Mesenchymal stem cell (in vitro differentiated cells and primary cell): ENCODE data around the gene MAMSTR.

Source experiments
- DNase-seq: peaks from one replicate; pipeline ENCODE4 v3.0.0-alpha.2; 2013
- H2AFZ ChIP-seq: one replicate; pipeline ENCODE4 v1.6.1; 2013; ENCODE audit warnings: low read depth, mild to moderate bottlenecking, control low read depth, inconsistent platforms, low read length, moderate library complexity
- H2AK5ac ChIP-seq: 2 replicates; pipeline ENCODE4 v1.6.1; 2013; ENCODE audit warnings: low read length, moderate library complexity, mild to moderate bottlenecking, inconsistent platforms; ENCODE audit not compliant: severe bottlenecking
- H2BK120ac ChIP-seq: one replicate; pipeline ENCODE4 v1.6.1; 2013; ENCODE audit warnings: low read depth, mild to moderate bottlenecking, inconsistent platforms, low read length, moderate library complexity
- H2BK12ac ChIP-seq, 2 experiments: one replicate each; pipeline ENCODE4 v1.6.1; 2013; ENCODE audit warnings: inconsistent platforms in 2 of 2, low read length in 2 of 2, mild to moderate bottlenecking in 2 of 2, moderate library complexity in 2 of 2, control low read depth in 1 of 2
- H2BK15ac ChIP-seq: one replicate; pipeline ENCODE4 v1.6.1; 2013; ENCODE audit warnings: mild to moderate bottlenecking, low read depth, inconsistent platforms; ENCODE audit not compliant: poor library complexity, severe bottlenecking
- H2BK5ac ChIP-seq: 2 replicates; pipeline ENCODE4 v1.6.1; 2013; ENCODE audit warnings: low read depth, mild to moderate bottlenecking, low read length, control low read depth, inconsistent platforms; ENCODE audit not compliant: poor library complexity, severe bottlenecking
- H3K14ac ChIP-seq, 2 experiments: one replicate each; pipeline ENCODE4 v1.6.1; 2013; ENCODE audit warnings: inconsistent platforms in 2 of 2, low read length in 2 of 2, control low read depth in 1 of 2, mild to moderate bottlenecking in 1 of 2, moderate library complexity in 1 of 2
- H3K18ac ChIP-seq, 2 experiments: one replicate each; pipeline ENCODE4 v1.6.1; 2013; ENCODE audit warnings: inconsistent platforms in 2 of 2, low read length in 2 of 2, control low read depth in 1 of 2, low read depth in 1 of 2, mild to moderate bottlenecking in 1 of 2
- H3K23ac ChIP-seq, 2 experiments: one replicate each; pipeline ENCODE4 v1.6.1; 2013; ENCODE audit warnings: inconsistent platforms in 2 of 2, low read length in 2 of 2, mild to moderate bottlenecking in 2 of 2, moderate library complexity in 2 of 2, control low read depth in 1 of 2
- H3K27ac ChIP-seq: 2 replicates; pipeline ENCODE4 v1.5.1; 2013; ENCODE audit warnings: mild to moderate bottlenecking, moderate library complexity, low read length, control low read depth, inconsistent platforms; ENCODE audit not compliant: poor library complexity, severe bottlenecking
- H3K27me3 ChIP-seq, 2 experiments: 2 replicates each; pipeline versions ENCODE4 v1.6.1 to v1.7.0; 2013; ENCODE audit warnings: low read length in 2 of 2, mild to moderate bottlenecking in 2 of 2, moderate library complexity in 2 of 2, control low read depth in 1 of 2, inconsistent platforms in 1 of 2; ENCODE audit not compliant: control insufficient read depth in 1 of 2, insufficient read depth in 1 of 2
- H3K36me3 ChIP-seq, 2 experiments: 2 replicates each; pipeline versions ENCODE4 v1.6.1 to v1.7.0; 2013; ENCODE audit warnings: low read length in 2 of 2, control low read depth in 1 of 2, inconsistent platforms in 1 of 2, low read depth in 1 of 2, mild to moderate bottlenecking in 1 of 2; ENCODE audit not compliant: insufficient read depth in 2 of 2, control insufficient read depth in 1 of 2
- H3K4ac ChIP-seq, 2 experiments: one replicate each; pipeline ENCODE4 v1.6.1; 2013; ENCODE audit warnings: inconsistent platforms in 2 of 2, low read length in 2 of 2, mild to moderate bottlenecking in 2 of 2, moderate library complexity in 2 of 2, control low read depth in 1 of 2, low read depth in 1 of 2
- H3K4me1 ChIP-seq: 2 replicates; pipeline ENCODE4 v1.6.1; 2013; ENCODE audit warnings: low read depth, low read length, control low read depth; ENCODE audit not compliant: control insufficient read depth, insufficient read depth
- H3K4me2 ChIP-seq: 2 replicates; pipeline ENCODE4 v1.6.1; 2013; ENCODE audit warnings: low read length, mild to moderate bottlenecking, inconsistent platforms; ENCODE audit not compliant: poor library complexity, severe bottlenecking
- H3K4me3 ChIP-seq, 2 experiments: 2 replicates each; pipeline versions ENCODE4 v1.5.1 to v1.7.0; 2013; ENCODE audit warnings: low read length in 2 of 2, mild to moderate bottlenecking in 2 of 2, control low read depth in 1 of 2, low read depth in 1 of 2; ENCODE audit not compliant: insufficient read depth in 1 of 2
- H3K79me1 ChIP-seq: replicated peaks from 2 replicates; pipeline ENCODE4 v1.6.1; 2013; ENCODE audit warnings: mild to moderate bottlenecking, control low read depth, low read length, inconsistent platforms; ENCODE audit not compliant: poor library complexity, severe bottlenecking
- H3K9ac ChIP-seq: 2 replicates; pipeline ENCODE4 v1.7.0; 2013; ENCODE audit warnings: mild to moderate bottlenecking, low read length, moderate library complexity
- H3K9me3 ChIP-seq: 2 replicates; pipeline ENCODE4 v1.7.0; 2013; ENCODE audit warnings: mild to moderate bottlenecking, low read length; ENCODE audit not compliant: control insufficient read depth
- H4K8ac ChIP-seq: one replicate; pipeline ENCODE4 v1.6.1; 2013; ENCODE audit warnings: inconsistent platforms, mild to moderate bottlenecking, low read length, moderate library complexity
- H4K91ac ChIP-seq: one replicate; pipeline ENCODE4 v1.6.1; 2013; ENCODE audit warnings: mild to moderate bottlenecking, low read length, inconsistent platforms
- WGBS: methylation state at CpG from one replicate; pipeline ENCODE4 v1.1.7; 2013; ENCODE audit warnings: mixed read lengths; 5-methylcytosine and 5-hydroxymethylcytosine counted together

MAMSTR gene

DNA sequence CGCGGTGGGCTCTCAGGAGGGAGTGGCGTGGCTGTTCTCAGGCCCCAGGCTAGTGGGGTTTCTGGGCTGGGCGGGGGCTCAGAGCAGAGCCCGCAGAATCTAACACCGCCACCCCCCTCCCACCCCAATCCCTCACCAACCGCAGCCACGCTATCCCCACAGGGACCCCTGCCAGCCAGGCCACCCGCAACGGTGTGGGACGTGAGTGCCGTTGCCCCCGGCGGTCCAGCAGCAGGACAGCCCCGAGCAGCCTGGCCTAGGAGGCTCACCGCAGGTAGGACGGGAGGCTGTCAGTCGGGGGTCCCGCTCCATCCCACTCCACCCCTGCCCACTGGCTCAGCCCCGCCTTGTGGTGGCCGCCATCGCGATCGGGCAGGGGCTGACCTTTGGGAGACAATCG lies 46.5 kb downstream of the MAMSTR start, which contains the start of gene NTN5:
Gene NTN5, minus strand, starts transcription at position 24 of the 400 bp plus-strand sequence. CDS start 2,031 bp downstream, outside the sequence.
- Histone ChIP-seq H3K4me1 (peaks cover 6% of the 10 kb centered on the region), H3K23ac (no peak within 1 kb of the TSS), H2BK5ac (no peak within 1 kb of the TSS), H3K4me2 (no peak within 1 kb of the TSS), H2BK12ac (no peak within 1 kb of the TSS), H3K79me1 (no peaks in the 10 kb centered on the region), H2AFZ (no peak within 1 kb of the TSS), H3K9ac (no peak within 1 kb of the TSS), H3K4ac (no peak within 1 kb of the TSS), H3K9me3 (no peaks in the 10 kb centered on the region), H3K27ac (no peak within 1 kb of the TSS), H4K8ac (no peak within 1 kb of the TSS), H2BK15ac (peak within 1 kb of the TSS; percentile 15), H3K18ac (no peak within 1 kb of the TSS), H3K14ac (no peak within 1 kb of the TSS), H3K27me3 (peaks cover 11 to 17% of the 10 kb centered on the region in 2 experiments), H4K91ac (no peak within 1 kb of the TSS), H3K4me3 (no peak within 1 kb of the TSS), H2BK120ac (no peak within 1 kb of the TSS), H2AK5ac (no peak within 1 kb of the TSS), H3K36me3 (no peaks in the 10 kb centered on the region)
- no peak for DNase-seq
- WGBS, result 82% methylated on average over 25 of the region's 25 CpGs

DNA sequence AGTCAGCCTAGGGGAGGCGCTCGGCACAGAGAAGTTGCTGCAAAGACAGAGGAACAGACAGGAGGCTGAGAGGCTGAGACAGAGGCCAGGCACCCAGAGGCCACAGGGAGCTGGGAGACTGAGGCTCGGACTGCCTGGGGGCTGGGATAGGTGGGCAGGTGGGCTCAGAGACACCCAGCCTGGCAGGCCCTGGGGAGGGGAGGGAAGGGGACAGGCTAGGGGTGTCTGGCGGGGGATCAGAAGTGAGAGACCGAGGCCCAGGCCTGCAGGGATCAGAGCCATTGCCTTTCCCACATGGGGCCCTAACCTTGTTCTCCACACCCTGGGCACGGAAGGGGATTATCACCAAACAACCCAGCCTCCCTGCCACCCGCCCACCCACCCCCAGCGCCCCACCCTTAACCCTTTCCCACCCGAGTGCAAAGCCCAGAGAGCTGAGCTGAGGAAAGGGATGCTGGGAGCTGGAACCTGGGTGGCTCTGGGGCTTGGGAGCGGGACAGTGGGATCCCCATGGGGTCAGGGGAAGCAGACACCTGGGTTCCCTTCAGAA lies 48.0 kb downstream of the MAMSTR start:
- 91% methylated on average over 7 of the region's 10 CpGs for WGBS
- Histone ChIP-seq H2BK120ac (no peak overlapping the region), H3K14ac (no peak overlapping the region)

DNA sequence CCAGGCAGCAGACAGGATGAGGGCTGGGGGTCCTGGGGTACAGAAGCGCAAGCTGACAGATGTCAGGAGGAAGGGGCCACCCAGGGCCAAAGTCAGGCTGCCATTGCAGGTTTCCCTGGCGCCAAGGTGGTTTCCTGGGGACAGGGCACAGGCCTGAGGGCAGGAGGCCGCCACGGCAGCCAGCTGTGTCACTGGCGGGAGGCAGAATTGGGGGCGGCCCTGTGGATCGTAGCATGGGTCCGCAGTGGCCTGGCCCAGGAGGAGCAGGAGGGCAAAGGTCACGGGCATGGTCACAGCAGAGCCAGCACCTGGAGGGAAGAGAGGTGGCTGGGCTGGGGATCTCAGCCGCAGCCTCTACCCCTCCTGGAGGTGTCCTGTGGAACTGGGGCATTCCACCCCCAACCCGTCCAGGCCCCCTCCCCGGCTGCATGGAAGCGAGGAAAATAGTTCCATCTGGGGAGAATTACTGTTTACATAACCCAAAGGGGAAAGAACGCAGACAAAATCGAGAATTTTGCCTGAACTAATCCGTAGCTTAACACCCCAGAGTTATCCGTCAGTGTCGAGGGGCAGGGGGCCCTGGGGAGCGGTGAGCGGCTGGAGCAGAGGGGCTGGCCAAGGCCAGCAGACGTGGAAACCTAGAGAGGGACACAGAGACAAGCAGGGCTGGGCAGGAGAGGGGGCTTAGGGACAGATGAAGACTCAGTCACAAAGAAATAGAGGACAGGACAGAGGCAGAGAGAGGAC lies 48.7 kb downstream of the MAMSTR start:
- Histone ChIP-seq H3K79me1 (no peaks in the 10 kb centered on the region), H3K4me1 (peaks cover 6% of the 10 kb centered on the region), H2BK5ac (no peak overlapping the region), H3K18ac (no peak overlapping the region), H3K23ac (no peak overlapping the region), H3K4ac (no peak overlapping the region), H2BK12ac (no peak overlapping the region), H3K36me3 (no peaks in the 10 kb centered on the region), H2BK120ac (no peak overlapping the region), H4K8ac (no peak overlapping the region), H3K4me2 (no peak overlapping the region), H2AK5ac (no peak overlapping the region), H3K4me3 (no peak overlapping the region), H3K9me3 (no peaks in the 10 kb centered on the region), H2BK15ac (no peak overlapping the region), H3K14ac (no peak overlapping the region), H3K27ac (no peak overlapping the region), H4K91ac (no peak overlapping the region), H3K9ac (no peak overlapping the region), H2AFZ (no peak overlapping the region), H3K27me3 (peaks cover 0 to 16% of the 10 kb centered on the region in 2 experiments)
- 85% methylated on average over 21 of the region's 21 CpGs for WGBS
- DNase-seq, result no peak

More for the DNA sequence above, 48.0 kb downstream of the MAMSTR start:
- Histone ChIP-seq H3K23ac (no peak overlapping the region), H2BK5ac (no peak overlapping the region), H3K79me1 (no peaks in the 10 kb centered on the region), H4K91ac (no peak overlapping the region), H4K8ac (no peak overlapping the region), H2BK15ac (no peak overlapping the region), H3K4me2 (no peak overlapping the region), H3K36me3 (no peaks in the 10 kb centered on the region), H3K4ac (no peak overlapping the region), H3K9me3 (no peaks in the 10 kb centered on the region), H3K27me3 (peaks cover 2 to 14% of the 10 kb centered on the region in 2 experiments), H2BK12ac (no peak overlapping the region), H3K4me1 (peaks cover 6% of the 10 kb centered on the region), H2AFZ (no peak overlapping the region), H3K9ac (no peak overlapping the region), H3K27ac (no peak overlapping the region), H2AK5ac (no peak overlapping the region), H3K4me3 (no peak overlapping the region), H3K18ac (no peak overlapping the region)
- no peak for DNase-seq

DNA sequence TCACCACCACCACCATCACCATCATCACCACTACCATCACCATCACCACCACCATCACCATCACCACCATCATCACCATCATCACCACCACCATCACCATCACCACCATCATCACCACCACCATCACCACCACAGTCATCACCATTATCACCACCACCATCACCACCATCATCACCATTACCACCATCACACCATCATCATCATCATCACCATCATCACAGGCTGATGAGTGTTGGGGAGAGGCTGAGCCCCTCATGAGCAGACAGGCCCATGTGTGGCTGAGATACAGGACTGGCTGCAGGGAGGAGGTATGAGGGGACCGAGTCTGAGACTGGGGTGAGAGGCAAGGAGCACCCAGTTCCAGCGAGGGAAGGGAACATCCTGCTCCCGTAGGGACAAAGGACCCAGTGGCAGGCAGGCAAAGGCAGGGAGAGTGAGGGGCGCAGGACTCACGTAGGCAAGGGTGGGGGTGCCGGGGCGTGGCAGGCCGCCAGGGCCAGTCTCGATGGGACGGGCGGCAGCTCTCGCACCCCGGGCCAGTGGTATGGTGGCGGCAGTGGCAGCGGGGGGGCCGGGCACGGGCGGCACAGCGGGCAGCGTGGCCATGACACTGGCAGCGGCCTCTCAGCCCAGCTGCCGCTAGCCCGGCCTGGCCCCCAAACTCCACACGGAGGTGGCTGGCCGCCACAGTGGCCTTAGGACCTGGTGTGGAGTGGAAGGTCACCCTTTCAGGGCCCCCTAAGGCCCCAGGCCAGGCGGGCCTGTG lies 49.4 kb downstream of the MAMSTR start:
- no peak overlapping the region for H2AFZ ChIP-seq
- no peak overlapping the region for H3K4ac ChIP-seq
- H4K91ac ChIP-seq, result no peak overlapping the region
- H3K23ac ChIP-seq, result no peak overlapping the region
- DNase-seq, result no peak
- no peak overlapping the region for H3K4me3 ChIP-seq
- no peak overlapping the region for H3K27ac ChIP-seq
- 96% methylated on average over 25 of the region's 26 CpGs for WGBS
- H4K8ac ChIP-seq, result no peak overlapping the region
- H3K9ac ChIP-seq, result no peak overlapping the region
- no peaks in the 10 kb centered on the region for H3K9me3 ChIP-seq
- no peak overlapping the region for H3K14ac ChIP-seq
- peaks cover 2% of the 10 kb centered on the region for H3K4me1 ChIP-seq
- no peak overlapping the region for H3K18ac ChIP-seq
- no peak overlapping the region for H2AK5ac ChIP-seq
- no peak overlapping the region for H2BK120ac ChIP-seq
- no peak overlapping the region for H3K4me2 ChIP-seq
- H2BK5ac ChIP-seq, result no peak overlapping the region
- H2BK15ac ChIP-seq, result no peak overlapping the region
- no peaks in the 10 kb centered on the region for H3K36me3 ChIP-seq
- no peak overlapping the region for H2BK12ac ChIP-seq
- peaks cover 0 to 18% of the 10 kb centered on the region in 2 experiments for H3K27me3 ChIP-seq
- H3K79me1 ChIP-seq, result no peaks in the 10 kb centered on the region
